BLaER1 treated with 17β-estradiol and CSF1 and Interleukin-3, amounts not matched to agents 10 nM and 100 nM (cell line): ENCODE results near the gene CLPTM1L.

ENCODE experiments used
- H3K27ac ChIP-seq, 11 experiments: shearing (Covaris generic); formaldehyde crosslinking; 2 replicates each; pipeline ENCODE4 v1.8.1; 2022
- H3K27me3 ChIP-seq, 11 experiments: shearing (Covaris generic); formaldehyde crosslinking; 2 replicates each; pipeline ENCODE4 v1.8.1; 2022
- H3K36me3 ChIP-seq, 11 experiments: shearing (Covaris generic); formaldehyde crosslinking; 2 replicates each; pipeline ENCODE4 v1.8.1; 2022
- H3K4me1 ChIP-seq, 10 experiments: shearing (Covaris generic); formaldehyde crosslinking; 2 replicates each; pipeline ENCODE4 v1.8.1; 2022
- H3K4me2 ChIP-seq, 11 experiments: shearing (Covaris generic); formaldehyde crosslinking; 2 replicates each; pipeline ENCODE4 v1.8.1; 2022
- H3K4me3 ChIP-seq, 10 experiments: shearing (Covaris generic); formaldehyde crosslinking; 2 replicates each; pipeline ENCODE4 v1.8.1; 2022
- H3K9ac ChIP-seq, 11 experiments: shearing (Covaris generic); formaldehyde crosslinking; 2 replicates each; pipeline ENCODE4 v1.8.1; 2022
- H3K9me3 ChIP-seq, 11 experiments: shearing (Covaris generic); formaldehyde crosslinking; replicated peaks in 1 of 11; 2 replicates each; pipeline ENCODE4 v1.8.1; 2022
- H4K20me1 ChIP-seq, 11 experiments: shearing (Covaris generic); formaldehyde crosslinking; 2 replicates each; pipeline ENCODE4 v1.8.1; 2022
- Cebpa-rat ChIP-seq, 11 experiments: shearing (Covaris generic); IDR thresholded peaks; 2 replicates each; pipeline ENCODE4 v1.8.1; 2022

CLPTM1L gene

DNA sequence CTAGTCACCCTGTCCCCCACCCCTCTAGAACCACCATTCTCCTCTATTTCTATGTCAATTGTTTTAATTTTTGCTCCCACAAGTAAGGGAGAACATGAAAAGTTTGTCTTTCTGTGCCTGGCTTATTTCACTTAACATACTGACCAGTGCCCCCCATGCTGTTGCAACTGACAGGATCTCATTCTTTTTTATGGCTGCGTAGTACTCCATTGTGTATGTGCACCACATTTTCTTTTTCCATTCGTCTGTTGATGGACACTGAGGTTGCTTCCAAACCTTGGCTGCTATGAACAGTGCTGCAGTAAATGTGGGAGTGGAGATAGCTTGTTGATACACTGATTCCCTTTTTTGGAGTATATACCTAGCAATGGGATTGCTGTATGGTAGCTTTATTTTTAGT, 42.6 kb downstream of the CLPTM1L start:
- Histone ChIP-seq H3K36me3 (no peaks in the 10 kb centered on the region; a peak in 1 of 22 replicates), H3K4me1 (peaks cover 7 to 42% (median 35%) of the 10 kb centered on the region in 10 experiments; a peak in 17 of 20 replicates), H3K4me3 (no peak overlapping the region), H3K4me2 (no peak overlapping the region), H3K27ac (no peak overlapping the region), H3K27me3 (peaks cover 0 to 23% (median 0%) of the 10 kb centered on the region in 11 experiments; a peak in 7 of 22 replicates), H4K20me1 (peaks cover 0 to 11% (median 0%) of the 10 kb centered on the region in 11 experiments; a peak in 2 of 22 replicates), H3K9ac (no peak overlapping the region), H3K9me3 (peaks cover 13 to 69% (median 34%) of the 10 kb centered on the region in 11 experiments)
- TF ChIP-seq Cebpa-rat (IDR thresholded peaks at IDR 0.05): no peak

GRCh38 chr5:1300581-1301083, 44.3 kb downstream of the CLPTM1L start:
- Histone ChIP-seq H3K9me3 (peaks cover 13 to 62% (median 24%) of the 10 kb centered on the region in 11 experiments), H3K4me3 (no peak overlapping the region), H3K36me3 (no peaks in the 10 kb centered on the region; a peak in 1 of 22 replicates), H3K9ac (no peak overlapping the region), H3K27me3 (peaks cover 0 to 39% (median 0%) of the 10 kb centered on the region in 11 experiments; a peak in 9 of 22 replicates), H4K20me1 (peaks cover 0 to 22% (median 0%) of the 10 kb centered on the region in 11 experiments; a peak in 5 of 22 replicates), H3K4me2 (peak overlapping the region in 5 of 11 experiments; percentile 6 to 100 (median 50); a peak in 7 of 22 replicates), H3K4me1 (peaks cover 11 to 58% (median 51%) of the 10 kb centered on the region in 10 experiments; a peak in 19 of 20 replicates), H3K27ac (no peak overlapping the region)
- TF ChIP-seq Cebpa-rat (IDR thresholded peaks at IDR 0.05): no peak

GRCh38 chr5:1299961-1300360, 44.9 kb downstream of the CLPTM1L start:
- Histone ChIP-seq H3K36me3 (no peaks in the 10 kb centered on the region; a peak in 1 of 22 replicates), H3K4me1 (peaks cover 17 to 62% (median 57%) of the 10 kb centered on the region in 10 experiments; a peak in 19 of 20 replicates), H3K27me3 (peaks cover 0 to 46% (median 0%) of the 10 kb centered on the region in 11 experiments; a peak in 10 of 22 replicates)

GRCh38 chr5:1299511-1299850, 45.4 kb downstream of the CLPTM1L start:
- no peak for TF ChIP-seq Cebpa-rat (IDR thresholded peaks at IDR 0.05)
- H3K4me2 ChIP-seq: peak overlapping the region in 9 of 11 experiments; percentile 29 to 100 (median 99); a peak in 16 of 22 replicates
- 0 out of 22 replicates have a peak overlapping the region, but pooled peaks of 2 of the 11 experiments have one; percentile 12 to 30 for H3K9ac ChIP-seq
- H3K4me1 ChIP-seq: peaks cover 20 to 64% (median 60%) of the 10 kb centered on the region in 10 experiments
- H4K20me1 ChIP-seq: peaks cover 0 to 31% (median 0%) of the 10 kb centered on the region in 11 experiments; a peak in 7 of 22 replicates
- H3K27ac ChIP-seq: peak overlapping the region in 1 of 11 experiments; percentile 1; a peak in 1 of 22 replicates
- H3K36me3 ChIP-seq: no peaks in the 10 kb centered on the region; a peak in 1 of 22 replicates
- H3K27me3 ChIP-seq: peaks cover 0 to 51% (median 0%) of the 10 kb centered on the region in 11 experiments; a peak in 10 of 22 replicates
- peaks cover 10 to 51% (median 19%) of the 10 kb centered on the region in 11 experiments for H3K9me3 ChIP-seq
- H3K4me3 ChIP-seq: no peak overlapping the region

More at GRCh38 chr5:1299961-1300360, 44.9 kb downstream of the CLPTM1L start:
- peak overlapping the region in 9 of 11 experiments; percentile 29 to 100 (median 99); a peak in 15 of 22 replicates for H3K4me2 ChIP-seq
- H3K4me3 ChIP-seq: no peak overlapping the region
- H4K20me1 ChIP-seq: peaks cover 0 to 29% (median 0%) of the 10 kb centered on the region in 11 experiments; a peak in 5 of 22 replicates
- no peak for TF ChIP-seq Cebpa-rat (IDR thresholded peaks at IDR 0.05)
- no peak overlapping the region for H3K27ac ChIP-seq
- H3K9me3 ChIP-seq: peaks cover 12 to 56% (median 19%) of the 10 kb centered on the region in 11 experiments
- H3K9ac ChIP-seq: no peak overlapping the region

- Histone ChIP-seq H3K4me3 (no peak overlapping the region), H3K4me2 (peak overlapping the region in 9 of 11 experiments; percentile 29 to 100 (median 99); a peak in 18 of 22 replicates), H3K27ac (0 out of 22 replicates have a peak overlapping the region, but pooled peaks of 1 of the 11 experiments have one; percentile 17), H3K9ac (peak overlapping the region in 3 of 11 experiments; percentile 10 to 30 (median 12); a peak in 1 of 22 replicates), H3K4me1 (peaks cover 24 to 70% (median 63%) of the 10 kb centered on the region in 10 experiments), H3K36me3 (no peaks in the 10 kb centered on the region; a peak in 1 of 22 replicates), H3K27me3 (peaks cover 0 to 57% (median 0%) of the 10 kb centered on the region in 11 experiments; a peak in 10 of 22 replicates), H3K9me3 (peaks cover 10 to 45% (median 19%) of the 10 kb centered on the region in 11 experiments), H4K20me1 (peaks cover 0 to 37% (median 5%) of the 10 kb centered on the region in 11 experiments; a peak in 7 of 22 replicates)
- no peak for TF ChIP-seq Cebpa-rat (IDR thresholded peaks at IDR 0.05)
Observed at GRCh38 chr5:1298723-1299510, 46.0 kb downstream of the CLPTM1L start.

GRCh38 chr5:1298067-1298551, 46.8 kb downstream of the CLPTM1L start:
- peaks cover 0 to 65% (median 0%) of the 10 kb centered on the region in 11 experiments; a peak in 10 of 22 replicates for H3K27me3 ChIP-seq
- H4K20me1 ChIP-seq: peaks cover 0 to 45% (median 10%) of the 10 kb centered on the region in 11 experiments; a peak in 16 of 22 replicates
- peaks cover 7 to 37% (median 13%) of the 10 kb centered on the region in 11 experiments for H3K9me3 ChIP-seq
- no peak overlapping the region for H3K4me3 ChIP-seq
- H3K4me1 ChIP-seq: peaks cover 27 to 78% (median 70%) of the 10 kb centered on the region in 10 experiments
- peaks cover 0 to 4% (median 0%) of the 10 kb centered on the region in 11 experiments; a peak in 2 of 22 replicates for H3K36me3 ChIP-seq
- no peak for TF ChIP-seq Cebpa-rat (IDR thresholded peaks at IDR 0.05)
- peak overlapping the region in 2 of 11 experiments; percentile 17 to 32; a peak in 2 of 22 replicates for H3K27ac ChIP-seq
- peak overlapping the region in 9 of 11 experiments; percentile 21 to 100 (median 99); a peak in 17 of 22 replicates for H3K4me2 ChIP-seq
- peak overlapping the region in 1 of 11 experiments; percentile 12; a peak in 1 of 22 replicates for H3K9ac ChIP-seq

- Histone ChIP-seq H3K36me3 (peaks cover 0 to 12% (median 0%) of the 10 kb centered on the region in 11 experiments; a peak in 1 of 22 replicates), H4K20me1 (peaks cover 0 to 51% (median 15%) of the 10 kb centered on the region in 11 experiments; a peak in 17 of 22 replicates), H3K27me3 (peaks cover 0 to 73% (median 0%) of the 10 kb centered on the region in 11 experiments; a peak in 10 of 22 replicates), H3K4me2 (peak overlapping the region in 9 of 11 experiments; percentile 26 to 100 (median 100); a peak in 17 of 22 replicates), H3K4me1 (peaks cover 31 to 87% (median 79%) of the 10 kb centered on the region in 10 experiments), H3K9ac (peak overlapping the region in 4 of 11 experiments; percentile 33 to 83 (median 60); a peak in 6 of 22 replicates), H3K9me3 (peaks cover 1 to 29% (median 4%) of the 10 kb centered on the region in 11 experiments; a peak in 17 of 22 replicates), H3K27ac (peak overlapping the region in 4 of 11 experiments; percentile 11 to 70 (median 50); a peak in 5 of 22 replicates), H3K4me3 (peak overlapping the region in 2 of 10 experiments; percentile 63 to 70; a peak in 3 of 20 replicates)
- no peak for TF ChIP-seq Cebpa-rat (IDR thresholded peaks at IDR 0.05)
Observed at GRCh38 chr5:1297243-1297642, 47.7 kb downstream of the CLPTM1L start.
